IMR-90 (cell line): ENCODE results near the gene CHMP1A. TPM values are rescaled to one million over a fixed set of nuclear protein-coding genes. Genes with fewer than 3 reads are reported as not detected.

Experiments
- ATAC-seq: fragments of 200-7000 bp; cut with Tn5 transposase; 2 replicates; pipeline ENCODE4 v1.9.1; 2020; ENCODE audit warnings: low read depth, mild to moderate bottlenecking, moderate library complexity
- BruUV-seq: library from RNA; stranded (reverse); fragments of 400-500 nt; replicated peaks from 2 replicates; lab custom pipeline; 2021; lab: Mats Ljungman, UMichigan
- CTCF ChIA-PET: fragments of 300-600 bp; formaldehyde crosslinking; extraction: SDS; loops from one replicate; lab custom pipeline; 2021; ENCODE audit warnings: antibody characterized with exemption; lab: Yijun Ruan, JAX
- POLR2A ChIA-PET: fragments of 300-600 bp; sonication (Branson Sonifier 250); formaldehyde crosslinking; loops from one replicate; lab custom pipeline; 2022; ENCODE audit warnings: antibody characterized with exemption; ENCODE audit not compliant: unreplicated experiment; lab: Charles Lee
- DNase-seq: peaks from one replicate; pipeline ENCODE4 v3.0.0; 2013
- H2AFZ ChIP-seq: replicated peaks from 2 replicates; pipeline ENCODE3; 2013; ENCODE audit warnings: low read length, mild to moderate bottlenecking; ENCODE audit not compliant: poor library complexity
- H2AK5ac ChIP-seq: 2 replicates; pipeline ENCODE4 v1.6.1; 2013; ENCODE audit warnings: low read depth, low read length, inconsistent platforms
- H2AK9ac ChIP-seq: replicated peaks from 2 replicates; pipeline ENCODE3; 2013; ENCODE audit warnings: mild to moderate bottlenecking, low read depth, low read length, moderate library complexity; ENCODE audit not compliant: poor library complexity
- H2BK120ac ChIP-seq: 2 replicates; pipeline ENCODE4 v1.6.1; 2013; ENCODE audit warnings: low read depth, low read length, inconsistent platforms
- H2BK15ac ChIP-seq: 3 replicates; pipeline ENCODE4 v1.6.1; 2013; ENCODE audit warnings: low read depth, low read length, inconsistent platforms
- H2BK20ac ChIP-seq: 2 replicates; pipeline ENCODE4 v1.6.1; 2013; ENCODE audit warnings: low read depth, mild to moderate bottlenecking, inconsistent platforms, low read length, moderate library complexity
- H2BK5ac ChIP-seq: 2 replicates; pipeline ENCODE4 v1.6.1; 2013; ENCODE audit warnings: mild to moderate bottlenecking, low read depth, low read length, inconsistent platforms; ENCODE audit not compliant: poor library complexity, severe bottlenecking
- H3K14ac ChIP-seq: replicated peaks from 2 replicates; pipeline ENCODE4 v1.6.1; 2013; ENCODE audit warnings: low read depth, low read length, inconsistent platforms
- H3K18ac ChIP-seq: 2 replicates; pipeline ENCODE4 v1.6.1; 2013; ENCODE audit warnings: low read depth, low read length, control low read depth
- H3K23ac ChIP-seq: 2 replicates; pipeline ENCODE4 v1.6.1; 2013; ENCODE audit warnings: low read depth, low read length, inconsistent platforms
- H3K27ac ChIP-seq: 2 replicates; pipeline ENCODE4 v1.5.1; 2013; ENCODE audit warnings: mild to moderate bottlenecking, control low read depth, low read length; ENCODE audit not compliant: insufficient read depth
- H3K27me3 ChIP-seq: 2 replicates; pipeline ENCODE4 v1.6.1; 2013; ENCODE audit warnings: low read length; ENCODE audit not compliant: control insufficient read depth, insufficient read depth
- H3K36me3 ChIP-seq: 2 replicates; pipeline ENCODE4 v1.6.1; 2013; ENCODE audit warnings: low read length, mixed read lengths; ENCODE audit not compliant: control insufficient read depth, insufficient read depth
- H3K4ac ChIP-seq: 2 replicates; pipeline ENCODE4 v1.6.1; 2013; ENCODE audit warnings: low read depth, low read length, inconsistent platforms
- H3K4me1 ChIP-seq: 2 replicates; pipeline ENCODE4 v1.6.1; 2013; ENCODE audit warnings: low read length, mixed read lengths; ENCODE audit not compliant: control insufficient read depth, insufficient read depth
- H3K4me2 ChIP-seq: 2 replicates; pipeline ENCODE4 v1.6.1; 2013; ENCODE audit warnings: low read depth, mild to moderate bottlenecking, control low read depth, low read length, moderate library complexity
- H3K4me3 ChIP-seq: 2 replicates; pipeline ENCODE4 v1.5.1; 2013; ENCODE audit warnings: low read depth, mild to moderate bottlenecking, control low read depth, low read length, moderate library complexity; ENCODE audit not compliant: insufficient read depth
- H3K56ac ChIP-seq: 2 replicates; pipeline ENCODE4 v1.6.1; 2013; ENCODE audit warnings: low read length, inconsistent platforms; ENCODE audit not compliant: insufficient read depth; ENCODE audit errors: extremely low read depth
- H3K79me1 ChIP-seq, 2 experiments: 2 replicates each; pipeline ENCODE4 v1.6.1; 2013; ENCODE audit warnings: low read length in 2 of 2, inconsistent platforms in 1 of 2, low read depth in 1 of 2
- H3K9ac ChIP-seq: 2 replicates; pipeline ENCODE4 v1.6.1; 2013; ENCODE audit warnings: low read depth, low read length, control low read depth
- H3K9me1 ChIP-seq: 2 replicates; pipeline ENCODE4 v1.6.1; 2013; ENCODE audit warnings: low read length, inconsistent platforms; ENCODE audit not compliant: insufficient read depth
- H3K9me3 ChIP-seq: 2 replicates; pipeline ENCODE4 v1.6.1; 2013; ENCODE audit warnings: low read length; ENCODE audit not compliant: control insufficient read depth, insufficient read depth
- H4K20me1 ChIP-seq: 2 replicates; pipeline ENCODE4 v1.6.1; 2013; ENCODE audit warnings: low read length, inconsistent platforms; ENCODE audit not compliant: insufficient read depth
- H4K5ac ChIP-seq: 2 replicates; pipeline ENCODE4 v1.6.1; 2013; ENCODE audit warnings: mild to moderate bottlenecking, low read depth, low read length, control low read depth
- H4K8ac ChIP-seq, 2 experiments: 2 replicates each; pipeline ENCODE4 v1.6.1; 2013; ENCODE audit warnings: low read depth in 2 of 2, low read length in 2 of 2, control low read depth in 1 of 2, inconsistent platforms in 1 of 2
- H4K91ac ChIP-seq: 2 replicates; pipeline ENCODE4 v1.6.1; 2013; ENCODE audit warnings: low read depth, low read length, inconsistent platforms; ENCODE audit not compliant: insufficient read depth
- BHLHE40 ChIP-seq: fragments of 150-350 bp; IDR thresholded peaks from 2 replicates; pipeline ENCODE4 v1.6.1; 2016; ENCODE audit warnings: mild to moderate bottlenecking, low read depth, low read length
- CEBPB ChIP-seq: IDR thresholded peaks from 2 replicates; pipeline ENCODE4 v1.6.1; 2012; ENCODE audit warnings: low read depth, low read length, improper control_type of control experiment
- CHD1 ChIP-seq: IDR thresholded peaks from 2 replicates; pipeline ENCODE4 v1.6.1; 2012; ENCODE audit warnings: low read depth, low read length, improper control_type of control experiment
- CTCF ChIP-seq: conservative IDR thresholded peaks from 2 replicates; pipeline ENCODE4 v1.5.1; 2012; ENCODE audit warnings: mild to moderate bottlenecking, low read depth, low read length, improper control_type of control experiment
- ELK1 ChIP-seq: fragments of 150-350 bp; IDR thresholded peaks from 2 replicates; pipeline ENCODE4 v1.6.1; 2016; ENCODE audit warnings: low read depth, mild to moderate bottlenecking, low read length, moderate library complexity, borderline replicate concordance
- FOS ChIP-seq: fragments of 150-350 bp; IDR thresholded peaks from 2 replicates; pipeline ENCODE4 v1.6.1; 2016; ENCODE audit warnings: low read depth, low read length
- MAFK ChIP-seq: IDR thresholded peaks from 2 replicates; pipeline ENCODE4 v1.6.1; 2012; ENCODE audit warnings: low read depth, low read length, improper control_type of control experiment
- MAZ ChIP-seq: IDR thresholded peaks from 2 replicates; pipeline ENCODE4 v1.6.1; 2012; ENCODE audit warnings: low read depth, mild to moderate bottlenecking, low read length, improper control_type of control experiment, moderate library complexity, borderline replicate concordance
- MXI1 ChIP-seq: IDR thresholded peaks from 2 replicates; pipeline ENCODE4 v1.6.1; 2012; ENCODE audit warnings: low read depth, mild to moderate bottlenecking, low read length, moderate library complexity, borderline replicate concordance
- NFE2L2 ChIP-seq: fragments of 150-350 bp; IDR thresholded peaks from 2 replicates; pipeline ENCODE4 v1.6.1; 2016; ENCODE audit warnings: low read depth, mild to moderate bottlenecking, low read length
- POLR2A ChIP-seq: IDR thresholded peaks from 2 replicates; pipeline ENCODE4 v1.6.1; 2012; ENCODE audit warnings: mild to moderate bottlenecking, low read depth, low read length
- RAD21 ChIP-seq: IDR thresholded peaks from 2 replicates; pipeline ENCODE4 v1.6.1; 2012; ENCODE audit warnings: low read length, improper control_type of control experiment
- RCOR1 ChIP-seq: IDR thresholded peaks from 2 replicates; pipeline ENCODE4 v1.6.1; 2012; ENCODE audit warnings: mild to moderate bottlenecking, low read length, improper control_type of control experiment; ENCODE audit not compliant: insufficient replicate concordance
- RFX5 ChIP-seq: IDR thresholded peaks from 2 replicates; pipeline ENCODE4 v1.8.0; 2012; ENCODE audit warnings: low read depth, mild to moderate bottlenecking, low read length, moderate library complexity
- SMC3 ChIP-seq: fragments of 150-350 bp; IDR thresholded peaks from 2 replicates; pipeline ENCODE4 v1.6.1; 2016; ENCODE audit warnings: low read depth, mild to moderate bottlenecking, antibody characterized with exemption, low read length, moderate library complexity
- USF2 ChIP-seq: fragments of 150-350 bp; IDR thresholded peaks from 2 replicates; pipeline ENCODE4 v1.6.1; 2017; ENCODE audit warnings: mild to moderate bottlenecking, antibody characterized with exemption, low read length, low read depth
- WGBS, 2 experiments: methylation state at CpG; one replicate each; pipeline versions ENCODE4 v1.1.5 to v1.1.7; 2013; ENCODE audit warnings: missing lambda C conversion rate in 2 of 2; ENCODE audit not compliant: insufficient read length in 1 of 2; ENCODE audit errors: extremely low coverage in 2 of 2; 5-methylcytosine and 5-hydroxymethylcytosine counted together
- dilution Hi-C: fragments of 300-500 bp; cut with HindIII; formaldehyde crosslinking; loops from one replicate; pipeline ENCODE4 v1.14.3; 2018; ENCODE audit warnings: low sequenced_read_pairs; ENCODE audit not compliant: unreplicated experiment
- in situ Hi-C: fragments of 300-500 bp; cut with MboI; formaldehyde crosslinking; loops from 3 replicates; pipeline ENCODE4 v1.14.3; 2019; ENCODE audit warnings: low sequenced_read_pairs, inconsistent platforms, mixed read lengths
- intact Hi-C: fragments of 100-400 bp; cut with micrococcal nuclease; formaldehyde crosslinking; loops from 2 replicates; pipeline ENCODE4 v1.10.0; 2022
- polyA plus RNA-seq, 3 experiments: library from polyadenylated mRNA; depleted of rRNA; stranded (reverse); fragments of >200 nt; gene quantifications; 2 replicates each; pipeline ENCODE4 v1.2.3, GENCODE V29; 2012; ENCODE audit warnings: low replicate concordance in 1 of 3
- total RNA-seq: library from RNA; depleted of rRNA; stranded (reverse); fragments of >200 nt; gene quantifications from 2 replicates; pipeline ENCODE4 v1.2.3, GENCODE V29; 2012

CHMP1A gene
- total and polyA plus RNA-seq, 2 of the 4 experiments (the other 2 are of a cell fraction) = 97.3 to 99.8 TPM

GRCh38 chr16:89638455-89638854 lies 19.1 kb downstream of the CHMP1A start:
- no peaks in the 10 kb centered on the region for H3K9me3 ChIP-seq
- ATAC-seq (no peak), DNase-seq (no peak)
- H3K27me3 ChIP-seq = peaks cover 7% of the 10 kb centered on the region
- no peak overlapping the region for H4K5ac ChIP-seq
- H2AFZ ChIP-seq = no peak overlapping the region
- TF ChIP-seq BHLHE40 (no peak), RCOR1 (no peak), NFE2L2 (no peak), MAZ (no peak), CHD1 (no peak), FOS (no peak), MXI1 (no peak), CTCF (no peak), ELK1 (no peak), SMC3 (no peak), CEBPB (no peak), RAD21 (no peak), MAFK (no peak), USF2 (no peak), RFX5 (no peak), POLR2A (no peak)
- no peak overlapping the region for H3K18ac ChIP-seq
- BruUV-seq = no TSS peak
- H3K79me1 ChIP-seq = no peaks in the 10 kb centered on the region; a peak in 1 of 4 replicates
- no peak overlapping the region for H3K14ac ChIP-seq
- peaks cover 3% of the 10 kb centered on the region; the same call in 1 of the 2 replicates for H3K4me1 ChIP-seq
- no peak overlapping the region for H2AK9ac ChIP-seq
- no peak overlapping the region for H3K4me2 ChIP-seq
- no peak overlapping the region for H2BK20ac ChIP-seq
- dilution Hi-C loops = no loop called here
- no peak overlapping the region for H4K91ac ChIP-seq
- no peaks in the 10 kb centered on the region; the same call in 1 of the 2 replicates for H3K9me1 ChIP-seq
- H3K4me3 ChIP-seq = no peak overlapping the region
- no peak overlapping the region for H2BK15ac ChIP-seq
- ChIA-PET POLR2A (no interaction called here), CTCF (no interaction called here)
- no peak overlapping the region for H3K9ac ChIP-seq
- H4K20me1 ChIP-seq = no peaks in the 10 kb centered on the region; the same call in 1 of the 2 replicates
- no peak overlapping the region for H3K56ac ChIP-seq
- H4K8ac ChIP-seq = no peak overlapping the region
- no peak overlapping the region for H2BK5ac ChIP-seq
- no peak overlapping the region for H3K27ac ChIP-seq
- no peak overlapping the region for H3K4ac ChIP-seq
- intact Hi-C loops = no loop called here
- in situ Hi-C loops = no loop called here
- no peak overlapping the region for H3K23ac ChIP-seq
- H2BK120ac ChIP-seq = no peak overlapping the region
- H3K36me3 ChIP-seq = no peaks in the 10 kb centered on the region
- no peak overlapping the region for H2AK5ac ChIP-seq
- WGBS, 2 experiments = no CpG with 5 or more reads among the region's 10 CpGs
